PC-9 (cell line): ENCODE results near the gene ANO8. TPM values are rescaled to one million over a fixed set of nuclear protein-coding genes. Genes with fewer than 3 reads are reported as not detected.

Experiments used
- BruUV-seq: library from RNA; stranded (reverse); fragments of 400-500 nt; replicated peaks from 2 replicates; lab custom pipeline; 2021; lab: Mats Ljungman, UMichigan
- CTCF ChIA-PET: fragments of 300-600 bp; sonication (Branson Sonifier 250); formaldehyde crosslinking; loops from one replicate; lab custom pipeline; 2022; ENCODE audit warnings: antibody characterized with exemption; lab: Charles Lee
- POLR2A ChIA-PET: fragments of 300-600 bp; sonication (Branson Sonifier 250); formaldehyde crosslinking; loops from one replicate; lab custom pipeline; 2022; ENCODE audit warnings: antibody characterized with exemption; ENCODE audit not compliant: unreplicated experiment; lab: Charles Lee
- DNase-seq, 2 experiments: peaks; one replicate each; pipeline versions ENCODE4 v3.0.0 to v3.0.0-alpha.2; 2015 to 2022; ENCODE audit warnings: mixed read lengths in 1 of 2
- H2AFZ ChIP-seq: fragments of 200-600 bp; sonication (generic); 2 replicates; pipeline ENCODE4 v1.8.1; 2017; ENCODE audit warnings: antibody characterized with exemption
- H3F3A ChIP-seq: fragments of 200-600 bp; sonication (generic); 2 replicates; pipeline ENCODE4 v1.8.1; 2017; ENCODE audit warnings: antibody characterized with exemption, mild to moderate bottlenecking, low read depth; ENCODE audit not compliant: insufficient read depth
- H3K27ac ChIP-seq: fragments of 200-600 bp; sonication (generic); 2 replicates; pipeline ENCODE4 v1.6.1; 2016; ENCODE audit warnings: mixed run types
- H3K27me3 ChIP-seq: fragments of 200-600 bp; sonication (generic); 2 replicates; pipeline ENCODE4 v1.6.1; 2016; ENCODE audit warnings: low read depth, mixed run types; ENCODE audit not compliant: insufficient read depth
- H3K36me3 ChIP-seq: fragments of 200-600 bp; sonication (generic); 2 replicates; pipeline ENCODE4 v1.6.1; 2016; ENCODE audit warnings: low read depth, mixed run types
- H3K4me1 ChIP-seq: fragments of 200-600 bp; sonication (generic); replicated peaks from 2 replicates; pipeline ENCODE4 v1.6.1; 2016; ENCODE audit warnings: mixed run types; ENCODE audit not compliant: insufficient read depth
- H3K4me2 ChIP-seq: fragments of 200-600 bp; sonication (generic); 2 replicates; pipeline ENCODE4 v1.6.1; 2017; ENCODE audit warnings: mixed run types
- H3K4me3 ChIP-seq: fragments of 200-600 bp; sonication (generic); 2 replicates; pipeline ENCODE4 v1.6.1; 2016; ENCODE audit warnings: mixed run types
- H3K79me2 ChIP-seq: fragments of 200-600 bp; sonication (generic); 2 replicates; pipeline ENCODE4 v1.6.1; 2017; ENCODE audit warnings: low read depth, mixed run types
- H3K9me2 ChIP-seq: fragments of 200-600 bp; sonication (generic); 2 replicates; pipeline ENCODE4 v1.8.1; 2017; ENCODE audit warnings: mild to moderate bottlenecking; ENCODE audit not compliant: insufficient read depth
- H3K9me3 ChIP-seq: fragments of 200-600 bp; sonication (generic); 2 replicates; pipeline ENCODE4 v1.8.1; 2016; ENCODE audit warnings: low read depth; ENCODE audit not compliant: insufficient read depth
- H4K20me1 ChIP-seq: fragments of 200-600 bp; sonication (generic); 2 replicates; pipeline ENCODE4 v1.8.1; 2017; ENCODE audit not compliant: insufficient read depth
- CTCF ChIP-seq: fragments of 200-600 bp; sonication (generic); conservative IDR thresholded peaks from 2 replicates; pipeline ENCODE4 v1.6.1; 2017; ENCODE audit warnings: mixed run types, antibody characterized with exemption, mild to moderate bottlenecking, moderate library complexity
- EZH2 ChIP-seq: fragments of 200-600 bp; sonication (generic); IDR thresholded peaks from 2 replicates; pipeline ENCODE4 v1.8.0; 2017; ENCODE audit warnings: antibody characterized with exemption, low read depth
- intact Hi-C: fragments of 100-400 bp; cut with micrococcal nuclease; formaldehyde crosslinking; loops from one replicate; pipeline ENCODE4 v1.10.0; 2022; ENCODE audit not compliant: unreplicated experiment
- total RNA-seq: library from RNA; stranded (reverse); gene quantifications from 2 replicates; pipeline ENCODE4 v1.2.3, GENCODE V29; 2021

Gene ANO8
- total RNA-seq, 1 experiment from 2014 or later, result 11.4 TPM

DNA sequence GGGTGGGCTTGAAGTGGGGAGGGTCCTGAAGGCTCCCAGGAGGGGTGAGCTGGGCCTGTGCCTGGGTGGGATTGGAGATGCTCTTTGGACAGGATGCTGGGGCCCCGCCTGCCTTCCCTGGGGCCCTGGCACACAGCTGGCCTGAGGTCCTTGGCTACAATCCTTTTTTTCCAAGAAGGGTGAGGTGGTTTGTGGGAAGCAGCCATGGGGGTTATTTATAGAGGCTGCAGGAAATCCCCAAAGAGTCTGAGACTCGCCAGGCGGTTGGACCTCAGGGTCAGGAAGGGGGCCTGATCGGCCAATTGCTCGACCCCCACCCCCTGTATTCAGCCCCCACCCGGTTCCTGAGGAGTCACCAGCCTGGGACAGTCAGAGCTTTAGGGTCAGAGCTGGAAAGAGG lies 12.7 kb upstream of the ANO8 start:
- Histone ChIP-seq H3K4me3 (no peak overlapping the region), H3K4me1 (peaks cover 10% of the 10 kb centered on the region), H3F3A (peaks cover 33% of the 10 kb centered on the region; the same call in 1 of the 2 replicates), H2AFZ (no peak overlapping the region), H4K20me1 (no peaks in the 10 kb centered on the region), H3K9me2 (no peaks in the 10 kb centered on the region), H3K79me2 (no peaks in the 10 kb centered on the region), H3K27ac (no peak overlapping the region), H3K36me3 (no peaks in the 10 kb centered on the region), H3K4me2 (no peak overlapping the region), H3K27me3 (no peaks in the 10 kb centered on the region), H3K9me3 (no peaks in the 10 kb centered on the region)
- no peak for TF ChIP-seq EZH2
- TF ChIP-seq CTCF, result no peak
- no TSS peak for BruUV-seq
- DNase-seq, result no peak
- ChIA-PET POLR2A (no interaction called here), CTCF (interaction anchor here (0.6 kb wide), 1 partner anchor 419 kb away, joined by 3 read pairs; no protein-coding TSS in a partner anchor)
- intact Hi-C loops, result loop anchor here (5.0 kb wide), 1 partner anchor 510 kb away; the partner anchor contains the start of gene RPL18A

DNA sequence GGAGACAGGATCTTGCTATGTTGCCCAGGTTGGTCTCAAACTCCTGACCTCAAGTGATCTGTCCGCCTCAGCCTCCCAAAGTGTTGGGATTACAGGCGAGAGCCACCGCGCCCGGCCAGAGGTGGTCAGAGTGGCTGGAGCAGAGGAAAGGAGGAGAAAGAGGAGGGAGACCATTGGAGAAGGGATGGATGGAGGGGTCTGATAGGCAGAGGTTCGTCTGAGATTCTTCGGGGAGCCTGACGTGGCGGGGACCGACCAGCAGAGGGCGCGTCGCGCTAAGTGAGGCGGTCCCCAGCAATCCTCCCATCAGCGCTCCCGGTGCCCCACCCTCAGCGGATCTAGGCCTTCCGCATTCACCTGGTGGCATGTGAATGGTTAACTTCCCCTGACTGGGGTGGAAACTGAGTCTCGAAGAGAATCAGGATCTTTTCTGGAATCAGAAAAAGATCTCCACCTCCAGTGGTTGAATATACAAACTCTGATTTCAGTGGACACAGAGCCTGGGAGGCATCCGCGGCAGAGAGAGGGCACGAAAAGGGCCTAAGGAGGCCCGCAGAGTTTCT lies 11.5 kb upstream of the ANO8 start:
- no peak for TF ChIP-seq EZH2
- peak; percentile 94 for TF ChIP-seq CTCF
- ChIA-PET POLR2A (no interaction called here), CTCF (interaction anchor here (1.1 kb wide), 1 partner anchor 74 kb away, joined by 3 read pairs; the partner anchor contains the start of gene MVB12A)
- Histone ChIP-seq H3K4me1 (peaks cover 10% of the 10 kb centered on the region), H3K36me3 (peaks cover 5% of the 10 kb centered on the region; the same call in 1 of the 2 replicates), H3K4me2 (0 out of 2 replicates have a peak overlapping the region, but pooled peaks have one; percentile 6), H4K20me1 (no peaks in the 10 kb centered on the region), H3K4me3 (no peak overlapping the region), H3K27me3 (no peaks in the 10 kb centered on the region), H3K27ac (no peak overlapping the region), H3K9me2 (no peaks in the 10 kb centered on the region), H3K79me2 (no peaks in the 10 kb centered on the region), H2AFZ (no peak overlapping the region), H3F3A (peaks cover 38% of the 10 kb centered on the region; the same call in 1 of the 2 replicates), H3K9me3 (no peaks in the 10 kb centered on the region)
- DNase-seq, result peak in 1 of 2 experiments; percentile 79
- intact Hi-C loops, result loop anchor here (1.0 to 5.0 kb wide), 3 partner anchors 40 to 511 kb away; partner anchors contain the start of gene RPL18A
- no TSS peak for BruUV-seq

DNA sequence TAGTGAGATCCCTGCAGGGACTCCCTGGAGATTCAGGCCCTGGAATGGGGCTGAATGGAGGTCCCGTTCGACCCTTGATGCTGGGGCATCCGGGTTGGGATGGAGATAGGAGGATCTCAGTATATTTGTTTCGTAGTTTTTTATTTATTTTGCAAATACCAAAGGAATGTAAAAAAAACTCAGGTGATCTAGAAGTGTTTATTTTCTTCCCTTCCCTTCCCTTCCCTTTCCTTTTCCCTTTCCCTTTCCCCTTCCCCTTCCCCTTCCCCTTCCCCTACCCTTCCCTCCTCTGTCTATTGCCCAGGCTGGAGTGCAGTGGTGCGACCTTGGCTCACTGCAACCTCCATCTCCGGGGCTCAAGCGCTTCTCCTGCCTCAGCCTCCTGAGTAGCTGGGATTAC lies 7.2 kb upstream of the ANO8 start:
- intact Hi-C loops, result no loop called here
- H3K4me3 ChIP-seq, result no peak overlapping the region
- H3K9me3 ChIP-seq, result no peaks in the 10 kb centered on the region
- H3K9me2 ChIP-seq, result no peaks in the 10 kb centered on the region
- no peak for DNase-seq
- peaks cover 6% of the 10 kb centered on the region; the same call in 1 of the 2 replicates for H3K36me3 ChIP-seq
- CTCF ChIA-PET, result no interaction called here
- peaks cover 48% of the 10 kb centered on the region; the same call in 1 of the 2 replicates for H3F3A ChIP-seq
- H3K27me3 ChIP-seq, result no peaks in the 10 kb centered on the region
- H3K4me2 ChIP-seq, result no peak overlapping the region
- H3K79me2 ChIP-seq, result peaks cover 14% of the 10 kb centered on the region
- TF ChIP-seq CTCF (no peak), EZH2 (no peak)
- no peak overlapping the region for H2AFZ ChIP-seq
- no peak overlapping the region for H3K27ac ChIP-seq
- peaks cover 7% of the 10 kb centered on the region for H3K4me1 ChIP-seq
- POLR2A ChIA-PET, result no interaction called here
- no peaks in the 10 kb centered on the region; the same call in 1 of the 2 replicates for H4K20me1 ChIP-seq
- no TSS peak for BruUV-seq
